HG03097 (cell line): Measurements from ENCODE around the gene UBL5.
"Not testable (repeated sequence)": the region's sequence is repeated elsewhere in the genome, so short reads cannot be mapped to it uniquely, and the experiment has no call there.

Source experiments
- ATAC-seq: cut with Tn5 transposase; IDR thresholded peaks from one replicate; pipeline ENCODE4 v1.9.1; 2021; ENCODE audit not compliant: unreplicated experiment, low FRiP score

The UBL5 gene

DNA sequence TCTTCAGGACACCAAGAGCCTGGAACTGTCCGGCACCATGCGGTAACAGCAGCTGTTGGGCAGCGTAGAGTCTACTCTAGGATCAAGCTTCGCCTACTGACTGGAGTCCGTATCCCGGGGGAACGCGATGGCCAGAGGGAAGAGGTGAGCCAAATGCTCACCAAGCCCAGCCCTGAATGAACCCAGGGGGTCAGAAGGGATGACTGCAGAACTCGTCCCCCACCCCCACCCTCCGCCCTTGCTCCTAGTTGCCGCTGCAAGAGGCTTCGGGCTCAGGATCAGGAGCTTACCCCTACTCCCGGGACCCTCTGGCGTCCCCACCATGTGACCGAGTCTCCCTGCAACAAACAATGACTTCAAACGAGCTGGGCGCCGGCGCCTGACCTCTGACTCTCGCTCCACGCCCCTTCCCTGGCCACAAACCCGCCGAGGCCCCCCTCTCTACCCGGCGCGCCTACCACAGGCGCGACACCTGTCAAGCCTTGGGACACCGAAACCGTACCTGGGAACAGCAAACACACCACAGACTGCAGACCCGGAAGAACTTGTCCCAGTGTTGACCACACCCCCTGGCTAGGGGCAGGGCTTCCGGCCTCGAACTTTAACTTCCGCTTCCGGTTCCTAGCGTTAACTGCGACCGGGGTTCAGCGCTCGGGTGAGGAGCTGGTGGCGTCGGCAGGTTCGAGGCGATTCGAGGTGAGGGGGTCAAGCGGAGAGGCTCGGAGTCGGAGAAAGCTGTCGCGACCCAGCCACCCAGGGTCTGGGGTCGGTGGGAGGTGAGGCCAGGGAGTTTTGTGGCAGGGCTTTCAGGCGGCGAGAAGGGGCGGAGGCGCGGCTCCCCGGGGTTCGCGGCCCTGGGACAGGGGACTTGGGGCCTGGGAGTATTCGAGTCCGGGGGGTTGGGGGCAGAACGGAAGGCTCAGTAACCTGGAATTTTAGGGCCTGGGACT lies at the start of gene UBL5:
Gene UBL5 (plus strand): TSS at position 630 of the 950 bp plus-strand sequence. CDS start 420 bp downstream, outside the sequence.
- ATAC-seq, result peak; percentile 82

DNA sequence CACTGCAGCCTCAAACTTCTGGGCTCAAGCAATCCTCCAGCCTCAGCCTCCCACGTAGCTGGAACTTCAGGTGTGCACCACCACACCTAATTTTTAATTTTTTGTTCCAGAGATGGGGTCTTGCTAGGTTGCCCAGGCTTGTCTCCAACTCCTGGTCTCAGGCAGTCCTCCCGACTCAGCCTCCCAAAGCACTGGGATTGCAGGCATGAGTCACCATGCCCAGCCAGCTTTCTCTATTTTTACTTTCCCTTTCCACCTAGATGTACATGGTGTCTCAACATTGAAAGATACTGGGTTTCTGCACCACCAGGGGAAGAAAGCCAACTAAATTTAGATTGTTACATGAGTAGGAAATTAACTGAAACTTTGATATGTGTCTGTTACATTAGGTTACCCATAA lies 45.4 kb upstream of the UBL5 start:
- no peak for ATAC-seq

DNA sequence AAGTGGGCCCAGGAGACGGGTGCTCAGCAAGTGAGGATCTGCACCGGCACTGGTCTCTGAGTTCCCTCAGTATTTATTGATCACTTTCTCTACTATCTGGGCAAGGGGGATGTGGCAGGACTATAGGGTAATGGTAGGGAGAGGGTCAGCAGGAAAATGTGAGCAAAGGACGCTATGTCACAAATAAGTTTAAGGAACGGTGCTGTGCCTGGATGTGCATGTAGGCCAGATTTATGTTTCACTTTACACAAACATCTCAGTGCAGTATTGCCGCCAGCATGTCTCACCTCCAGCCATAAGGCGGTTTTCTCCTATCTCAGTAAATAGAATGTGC lies 43.6 kb upstream of the UBL5 start:
- not testable (repeated sequence) for ATAC-seq

DNA sequence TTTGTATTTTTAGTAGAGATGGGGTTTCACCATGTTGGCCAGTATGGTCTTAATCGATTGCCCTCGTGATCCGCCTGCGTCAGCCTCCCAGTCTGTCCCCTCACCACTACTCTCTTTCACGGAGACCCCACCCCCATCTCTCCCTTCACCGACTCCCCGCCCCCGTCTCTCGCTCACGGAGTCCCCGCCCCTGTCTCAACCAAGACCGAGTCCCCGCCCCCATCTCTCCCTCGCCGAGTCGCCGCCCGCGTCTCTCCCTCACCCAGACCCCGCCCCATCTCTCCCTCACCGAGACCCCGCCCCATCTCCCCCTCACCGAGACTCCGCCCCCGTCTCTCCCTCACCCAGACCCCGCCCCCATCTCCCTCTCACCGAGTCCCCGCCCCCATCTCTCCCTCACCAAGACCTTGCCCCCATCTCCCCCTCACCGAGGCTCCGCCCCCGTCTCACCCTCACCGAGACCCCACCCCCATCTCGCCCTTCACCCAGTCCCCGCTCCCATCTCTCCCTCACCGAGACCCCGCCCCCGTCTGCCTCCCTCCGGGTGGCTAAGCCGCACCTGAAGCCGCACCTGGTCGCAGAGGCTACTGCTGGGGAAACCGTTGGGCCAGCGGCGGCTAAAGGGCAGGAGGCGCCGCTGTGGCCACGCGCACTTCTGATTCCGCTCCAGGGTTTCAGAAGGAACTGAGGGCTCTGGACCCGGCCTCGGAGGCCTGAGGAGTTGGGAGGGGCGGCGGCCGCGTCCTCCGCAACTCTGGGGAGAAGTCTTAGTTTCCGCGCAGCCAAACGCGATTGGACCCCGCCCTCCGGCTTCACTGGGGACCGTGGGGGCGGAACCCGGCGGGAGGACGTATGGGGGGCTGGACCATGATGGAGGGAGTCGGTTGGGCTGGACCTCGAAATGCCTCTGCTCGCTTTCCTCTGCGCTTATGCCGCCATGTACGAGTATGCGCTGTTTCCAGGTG lies 42.1 kb upstream of the UBL5 start:
- ATAC-seq, result peak; percentile 50

DNA sequence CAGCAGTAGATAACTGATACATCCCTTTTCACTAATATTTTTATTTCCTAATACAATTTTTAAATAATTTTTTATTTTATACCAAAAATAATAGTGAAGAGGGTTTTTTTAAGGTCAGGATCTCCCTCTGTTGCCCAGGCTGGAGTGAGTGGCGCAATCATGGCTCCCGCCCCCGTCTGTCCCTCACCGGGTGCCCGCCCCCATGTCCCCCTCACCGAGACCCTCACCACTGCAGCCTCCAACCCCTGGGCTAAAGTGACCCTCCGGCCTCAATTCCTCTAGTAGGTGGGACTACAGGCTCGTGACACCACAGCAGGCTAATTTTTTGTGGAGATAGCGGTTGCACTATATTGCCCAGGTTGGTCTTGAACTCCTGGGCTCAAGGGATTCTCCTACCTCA lies 41.4 kb upstream of the UBL5 start:
- ATAC-seq, result no peak

DNA sequence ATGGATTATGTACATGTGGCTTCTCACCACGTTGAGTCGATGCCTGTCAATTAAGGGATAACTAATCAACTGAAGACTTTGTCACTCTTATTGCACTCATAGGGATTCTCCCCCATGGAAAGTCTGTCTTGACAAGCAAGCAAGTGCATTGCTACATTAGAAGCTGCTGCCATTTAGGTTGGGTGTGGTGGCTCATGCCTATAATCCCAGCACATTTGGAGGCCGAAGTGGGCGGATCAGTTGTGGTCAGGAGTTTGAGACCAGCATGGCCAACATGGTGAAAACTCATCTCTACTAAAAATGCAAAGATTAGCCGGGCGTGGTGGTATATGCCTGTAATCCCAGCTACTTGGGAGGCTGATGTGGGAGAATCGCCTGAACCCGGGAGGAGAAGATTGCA lies 40.9 kb upstream of the UBL5 start:
- no peak for ATAC-seq

DNA sequence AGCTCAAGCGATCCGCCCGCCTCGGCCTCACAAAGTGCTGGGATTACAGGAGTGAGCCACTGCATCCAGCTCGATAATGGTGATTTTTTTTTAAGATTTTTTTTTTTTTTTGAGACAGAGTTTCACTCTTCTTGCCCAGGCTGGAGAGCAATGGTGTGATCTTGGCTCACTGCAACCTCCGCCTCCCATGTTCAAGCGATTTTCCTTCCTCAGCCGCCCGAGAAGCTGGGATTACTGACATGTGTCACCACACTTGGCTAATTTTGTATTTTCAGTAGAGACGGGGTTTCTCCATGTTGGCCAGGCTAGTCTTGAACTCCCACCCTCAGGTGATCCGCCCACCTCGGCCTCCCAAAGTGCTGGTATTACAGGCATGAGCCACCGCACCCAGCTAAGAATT lies 39.1 kb upstream of the UBL5 start:
- ATAC-seq, result not testable (repeated sequence)

DNA sequence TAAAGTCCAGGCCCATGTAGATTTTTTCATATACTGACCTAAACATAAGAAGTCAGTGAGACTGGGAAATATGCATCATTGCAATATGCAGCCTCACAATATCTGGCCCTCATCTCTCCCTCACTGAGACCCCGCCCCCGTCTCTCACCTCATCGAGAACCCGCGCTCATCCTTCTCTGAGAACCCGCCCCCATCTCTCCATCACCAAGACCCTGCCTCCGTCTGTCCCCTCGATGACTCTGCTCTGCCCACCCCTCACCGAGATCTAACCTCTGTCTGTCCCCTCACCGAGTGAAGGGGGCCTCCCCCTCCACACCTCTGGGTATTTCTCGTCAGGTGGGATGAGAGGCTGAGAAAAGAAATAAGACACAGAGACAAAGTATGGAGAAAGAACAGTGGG lies 38.7 kb upstream of the UBL5 start:
- no peak for ATAC-seq

DNA sequence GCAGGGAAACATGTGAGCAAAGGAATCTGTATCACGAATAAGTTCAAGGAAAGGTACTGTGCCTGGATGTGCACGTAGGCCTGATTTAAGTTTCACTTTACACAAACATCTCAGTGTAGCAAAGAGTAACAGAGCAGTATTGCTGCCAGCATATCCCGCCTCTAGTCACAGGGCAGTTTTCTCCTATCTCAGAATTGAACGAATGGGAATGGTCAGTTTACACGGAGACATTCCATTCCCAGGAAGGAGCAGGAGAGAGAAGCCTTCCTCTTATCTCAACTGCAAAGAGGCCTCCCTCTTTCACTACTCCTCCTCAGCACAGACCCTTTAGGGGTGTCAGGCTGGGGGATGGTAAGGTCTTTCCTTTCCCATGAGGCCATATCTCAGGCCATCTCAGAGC lies 38.1 kb upstream of the UBL5 start:
- not testable (repeated sequence) for ATAC-seq

DNA sequence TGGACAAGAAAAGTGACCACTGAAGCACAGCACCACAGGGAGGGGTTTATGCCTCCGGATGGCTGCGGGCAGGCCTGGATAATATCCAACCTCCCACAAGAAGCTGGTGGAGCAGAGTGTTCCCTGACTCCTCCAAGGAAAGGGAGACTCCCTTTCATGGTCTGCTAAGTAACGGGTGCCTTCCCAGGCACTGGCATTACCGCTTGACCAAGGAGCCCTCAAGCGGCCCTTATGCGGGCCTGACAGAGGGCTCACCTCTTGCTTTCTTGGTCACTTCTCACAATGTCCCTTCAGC lies 36.7 kb upstream of the UBL5 start:
- ATAC-seq, result not testable (repeated sequence)

DNA sequence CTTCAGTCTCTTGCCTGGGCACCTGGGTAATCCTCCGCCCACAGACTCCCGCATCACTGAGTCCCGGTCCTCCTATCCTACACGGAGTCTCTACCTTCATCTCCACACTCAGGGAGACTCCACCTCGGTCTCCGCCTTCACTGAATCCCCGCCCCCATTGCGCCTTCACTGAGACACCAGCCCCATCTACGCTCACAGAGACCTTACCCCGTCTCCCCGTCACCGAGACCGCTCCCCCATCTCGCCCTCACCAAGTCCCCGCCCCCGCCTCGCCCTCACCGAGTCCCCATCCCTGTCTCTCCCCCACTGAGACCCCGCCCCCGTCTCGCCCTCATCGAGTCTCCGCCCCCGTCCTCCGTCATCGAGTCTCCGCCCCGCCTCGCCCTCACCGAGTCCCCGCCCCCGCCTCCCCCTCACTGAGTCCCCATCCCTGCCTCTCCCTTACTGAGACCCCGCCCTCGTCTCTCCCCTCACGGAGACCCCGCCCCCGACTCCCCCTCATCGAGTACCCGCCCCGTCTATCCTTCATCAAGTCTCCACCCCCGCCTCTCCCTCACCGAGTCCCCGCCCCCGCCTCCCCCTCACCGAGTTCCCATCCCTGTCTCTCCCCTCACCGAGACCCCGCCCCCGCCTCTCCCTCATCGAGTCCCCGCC lies 36.0 kb upstream of the UBL5 start:
- no peak for ATAC-seq

DNA sequence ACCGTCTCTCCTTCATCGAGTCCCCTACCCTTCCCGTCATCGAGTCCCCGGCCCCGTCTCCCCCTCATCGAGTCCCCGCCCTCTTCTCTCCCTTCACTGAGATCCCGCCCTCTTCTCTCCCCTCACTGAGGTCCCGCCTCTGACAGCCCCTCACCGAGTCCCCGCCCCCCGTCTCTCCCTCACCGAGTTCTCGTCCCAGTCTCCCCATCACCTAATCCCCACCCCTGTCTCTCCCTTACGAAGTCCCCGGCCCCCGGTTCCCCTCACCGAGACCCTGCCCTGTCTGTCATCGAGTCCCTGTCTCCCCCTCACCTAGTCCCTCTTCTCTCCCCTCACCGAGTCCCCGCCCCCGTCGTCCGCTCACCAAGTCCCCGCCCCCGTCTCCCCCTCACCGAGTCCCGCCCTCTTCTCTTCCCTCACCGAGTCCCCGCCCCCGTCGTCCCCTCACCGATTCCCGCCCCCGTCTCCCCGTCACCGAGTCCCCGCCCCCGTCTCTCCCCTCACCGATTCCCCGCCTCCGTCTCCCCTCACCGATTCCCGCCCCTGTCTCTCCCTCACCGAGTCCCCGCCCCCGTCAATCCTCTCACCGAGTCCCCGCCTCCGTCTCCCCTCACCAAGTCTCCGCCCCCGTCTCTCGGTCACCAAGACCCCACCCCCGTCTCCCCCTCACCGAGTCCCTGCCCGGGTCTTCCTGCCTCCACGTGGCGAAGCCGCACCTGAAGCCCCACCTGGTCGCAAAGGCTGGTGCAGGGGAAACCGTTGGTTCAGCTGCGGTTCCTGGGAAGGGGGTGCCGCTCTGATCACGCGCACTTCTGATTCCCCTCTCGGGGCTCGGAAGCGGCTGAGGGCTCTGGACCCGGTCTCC lies 35.3 kb upstream of the UBL5 start:
- ATAC-seq, result no peak

DNA sequence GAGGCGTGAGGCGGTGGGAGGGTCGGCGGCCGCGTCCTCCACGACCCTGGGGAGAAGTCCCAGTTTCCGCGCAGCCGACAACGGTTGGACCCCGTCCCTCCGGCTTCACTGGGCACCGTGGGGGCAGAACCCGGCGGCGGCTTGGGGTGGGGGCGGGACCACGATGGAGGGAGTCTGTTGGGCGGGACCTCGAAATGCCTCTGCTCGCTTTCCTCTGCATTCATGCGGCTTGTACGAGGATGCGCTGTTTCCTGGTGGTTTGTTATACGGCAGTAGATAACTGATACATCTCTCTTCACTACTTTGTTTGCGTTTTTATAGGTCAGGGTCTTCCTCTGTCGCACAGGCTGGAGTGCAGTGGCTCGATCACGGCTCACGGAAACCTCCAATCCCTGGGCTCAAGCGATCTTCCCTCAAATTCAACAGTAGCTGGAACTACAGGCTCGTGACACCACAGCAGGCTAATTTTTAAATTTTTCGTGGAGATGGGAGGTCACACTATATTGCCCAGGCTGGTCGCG lies 34.6 kb upstream of the UBL5 start:
- ATAC-seq, result no peak

DNA sequence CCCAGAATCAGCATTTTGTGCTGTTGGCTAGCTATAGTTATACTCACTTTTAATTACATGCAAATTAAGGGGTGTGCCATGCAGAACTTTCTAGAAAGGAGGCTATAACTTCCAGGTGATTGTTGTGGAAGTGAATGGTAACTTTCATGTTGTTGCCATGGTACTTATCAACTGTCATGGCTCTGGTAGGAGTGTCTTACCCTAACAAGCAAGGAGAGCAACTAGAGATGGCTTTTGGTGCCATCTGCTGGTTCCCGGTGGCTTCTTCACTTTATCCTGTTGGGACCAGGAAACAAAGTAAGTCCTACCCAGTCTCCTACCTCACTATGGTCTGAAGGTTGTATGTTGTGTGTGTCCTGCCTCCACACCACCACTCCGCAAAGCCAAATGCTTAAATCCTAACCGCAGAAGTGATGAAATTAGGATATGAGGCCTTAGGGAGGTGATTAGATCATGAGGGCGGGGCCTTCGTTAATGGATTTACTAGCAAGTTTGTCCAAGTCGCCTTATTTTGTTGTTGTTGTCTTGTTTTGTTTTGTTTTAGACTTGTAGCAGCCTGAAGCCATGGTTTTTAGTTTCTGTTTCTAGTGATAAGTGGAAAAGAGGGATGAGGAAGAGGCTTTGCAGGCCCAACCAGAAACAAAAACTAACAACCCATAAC lies 31.5 kb upstream of the UBL5 start:
- peak; percentile 47 for ATAC-seq

DNA sequence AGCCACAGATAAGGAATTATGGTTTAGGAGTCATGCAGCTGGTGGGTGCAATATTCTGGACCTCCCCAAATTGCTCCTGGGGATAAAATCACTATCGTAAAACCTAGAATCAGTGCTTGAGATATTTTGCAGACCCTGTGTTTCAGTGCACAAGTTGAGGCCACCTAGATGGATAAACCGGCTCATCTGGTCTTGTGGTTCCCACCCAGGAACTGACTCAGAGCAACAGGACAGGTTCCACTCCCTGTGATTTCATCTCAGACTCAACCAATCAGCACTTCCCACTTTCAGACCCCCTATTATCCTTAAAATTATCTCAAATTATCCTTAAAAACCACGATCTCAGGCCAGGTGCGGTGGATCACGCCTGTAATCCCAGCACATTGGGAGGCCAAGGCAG lies 29.8 kb upstream of the UBL5 start:
- no peak for ATAC-seq

DNA sequence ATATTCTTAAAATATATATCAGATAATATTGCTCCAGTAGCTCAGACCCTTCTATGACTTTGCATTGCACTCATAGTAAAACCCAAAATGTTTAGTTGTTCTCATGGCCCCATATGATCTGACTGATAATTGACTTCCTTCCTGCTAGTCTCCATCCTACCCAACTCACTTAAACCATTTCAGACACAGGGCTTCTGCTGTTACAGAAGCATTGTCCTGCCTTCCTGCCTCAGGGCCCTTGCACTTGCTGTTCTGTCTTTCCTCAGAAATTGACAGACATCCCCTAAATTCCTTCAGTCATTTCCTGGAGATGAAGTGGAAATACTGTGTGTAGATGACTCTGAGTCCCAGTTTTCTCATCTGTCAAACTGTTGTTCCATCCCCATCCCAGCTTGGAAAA lies 28.6 kb upstream of the UBL5 start:
- no peak for ATAC-seq

DNA sequence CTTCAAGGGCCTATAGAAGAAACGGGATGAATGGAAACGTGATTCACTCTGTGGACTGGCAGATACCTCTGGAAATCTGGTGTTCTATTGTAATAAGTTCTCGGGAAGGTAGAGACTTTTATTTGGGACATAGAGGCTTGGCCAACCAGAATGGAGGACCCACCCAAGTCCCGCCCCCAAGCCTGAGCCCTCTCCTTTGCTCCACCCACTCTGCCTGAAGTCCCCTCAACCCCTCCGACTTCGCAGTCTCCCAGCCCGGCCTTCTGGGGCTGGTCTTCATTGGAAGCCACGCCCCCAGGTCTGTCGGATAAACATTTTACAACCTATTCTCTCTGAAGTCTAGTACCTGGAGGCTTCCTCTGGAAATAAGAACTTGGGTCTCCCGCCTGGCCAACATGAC lies 25.7 kb upstream of the UBL5 start:
- no peak for ATAC-seq

DNA sequence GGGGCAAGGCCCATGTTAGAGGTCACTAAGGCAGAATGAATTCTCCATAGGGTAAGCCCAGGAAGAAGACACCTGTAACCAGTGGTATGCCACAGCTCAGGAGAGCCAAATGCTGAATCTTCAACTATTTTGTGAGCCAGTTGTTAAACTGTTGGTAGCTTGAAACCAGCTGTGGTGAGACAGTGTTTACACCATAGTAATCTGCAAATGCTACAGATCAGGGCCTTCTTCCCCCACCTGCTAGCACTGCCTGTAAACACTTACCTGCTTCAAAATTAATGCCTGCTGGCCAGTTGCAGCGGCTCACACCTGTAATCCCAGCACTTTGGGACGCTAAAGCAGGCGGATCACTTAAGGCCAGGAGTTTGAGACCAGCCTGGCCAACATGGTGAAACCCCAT lies 20.9 kb upstream of the UBL5 start:
- ATAC-seq, result no peak
